ENCODE results near the gene COL9A2.

Gene COL9A2

GRCh38 chr1:40281853-40282252, 35.2 kb downstream of the COL9A2 start:
- H3K9me3 ChIP-seq: no peaks in the 10 kb centered on the region
- H3K27ac ChIP-seq: no peak overlapping the region
- peaks cover 19 to 65% (median 56%) of the 10 kb centered on the region in 3 donors for H3K36me3 ChIP-seq
- no peak for DNase-seq
- H3K4me1 ChIP-seq: no peaks in the 10 kb centered on the region
- TF ChIP-seq CTCF (IDR thresholded peaks at IDR 0.05): no peak
- no peak overlapping the region for H3K4me3 ChIP-seq
- intact Hi-C loops (cut with DNase I; ENCODE audit: low total_unique reads): no loop called here
- H3K27me3 ChIP-seq: no peaks in the 10 kb centered on the region

- no peak overlapping the region for H3K27ac ChIP-seq
- peaks cover 32 to 69% (median 58%) of the 10 kb centered on the region in 3 donors for H3K36me3 ChIP-seq
- H3K9me3 ChIP-seq: no peaks in the 10 kb centered on the region
- intact Hi-C loops (cut with DNase I; ENCODE audit: low total_unique reads): no loop called here
- no peak overlapping the region for H3K4me3 ChIP-seq
- no peaks in the 10 kb centered on the region for H3K27me3 ChIP-seq
- TF ChIP-seq CTCF (IDR thresholded peaks at IDR 0.05): no peak
- no peaks in the 10 kb centered on the region for H3K4me1 ChIP-seq
- DNase-seq: no peak
These were observed 41.0 kb downstream of the COL9A2 start for GRCh38 chr1:40276122-40276521.

- no peaks in the 10 kb centered on the region for H3K27me3 ChIP-seq
- no peaks in the 10 kb centered on the region for H3K9me3 ChIP-seq
- no peak for TF ChIP-seq CTCF (IDR thresholded peaks at IDR 0.05)
- H3K27ac ChIP-seq: no peak overlapping the region
- intact Hi-C loops (cut with DNase I; ENCODE audit: low total_unique reads): no loop called here
- no peak overlapping the region for H3K4me3 ChIP-seq
- no peak for DNase-seq
- H3K36me3 ChIP-seq: peaks cover 40 to 74% (median 63%) of the 10 kb centered on the region in 3 donors
- no peaks in the 10 kb centered on the region for H3K4me1 ChIP-seq
These were observed 42.8 kb downstream of the COL9A2 start for GRCh38 chr1:40274331-40274730.

GRCh38 chr1:40273547-40274166, 43.4 kb downstream of the COL9A2 start:
- H3K9me3 ChIP-seq: no peaks in the 10 kb centered on the region
- no peak for DNase-seq
- peaks cover 0 to 5% (median under 1%) of the 10 kb centered on the region in 4 donors for H3K4me1 ChIP-seq
- H3K36me3 ChIP-seq: peaks cover 44 to 74% (median 60%) of the 10 kb centered on the region in 3 donors
- no peaks in the 10 kb centered on the region for H3K27me3 ChIP-seq
- TF ChIP-seq CTCF (IDR thresholded peaks at IDR 0.05): no peak
- no peak overlapping the region for H3K4me3 ChIP-seq
- intact Hi-C loops (cut with DNase I; ENCODE audit: low total_unique reads): no loop called here
- no peak overlapping the region for H3K27ac ChIP-seq

GRCh38 chr1:40272653-40273213, 44.4 kb downstream of the COL9A2 start:
- no peaks in the 10 kb centered on the region for H3K27me3 ChIP-seq
- no peaks in the 10 kb centered on the region for H3K9me3 ChIP-seq
- H3K4me3 ChIP-seq: no peak overlapping the region
- no peak overlapping the region for H3K27ac ChIP-seq
- intact Hi-C loops (cut with DNase I; ENCODE audit: low total_unique reads): no loop called here
- no peak for TF ChIP-seq CTCF (IDR thresholded peaks at IDR 0.05)
- no peak for DNase-seq
- peaks cover 3 to 13% (median 7%) of the 10 kb centered on the region in 4 donors for H3K4me1 ChIP-seq
- H3K36me3 ChIP-seq: peaks cover 44 to 74% (median 61%) of the 10 kb centered on the region in 3 donors

Measured in tibial artery (tissue), 4 donors.